ENCODE data around the gene SLCO2B1.

DNA sequence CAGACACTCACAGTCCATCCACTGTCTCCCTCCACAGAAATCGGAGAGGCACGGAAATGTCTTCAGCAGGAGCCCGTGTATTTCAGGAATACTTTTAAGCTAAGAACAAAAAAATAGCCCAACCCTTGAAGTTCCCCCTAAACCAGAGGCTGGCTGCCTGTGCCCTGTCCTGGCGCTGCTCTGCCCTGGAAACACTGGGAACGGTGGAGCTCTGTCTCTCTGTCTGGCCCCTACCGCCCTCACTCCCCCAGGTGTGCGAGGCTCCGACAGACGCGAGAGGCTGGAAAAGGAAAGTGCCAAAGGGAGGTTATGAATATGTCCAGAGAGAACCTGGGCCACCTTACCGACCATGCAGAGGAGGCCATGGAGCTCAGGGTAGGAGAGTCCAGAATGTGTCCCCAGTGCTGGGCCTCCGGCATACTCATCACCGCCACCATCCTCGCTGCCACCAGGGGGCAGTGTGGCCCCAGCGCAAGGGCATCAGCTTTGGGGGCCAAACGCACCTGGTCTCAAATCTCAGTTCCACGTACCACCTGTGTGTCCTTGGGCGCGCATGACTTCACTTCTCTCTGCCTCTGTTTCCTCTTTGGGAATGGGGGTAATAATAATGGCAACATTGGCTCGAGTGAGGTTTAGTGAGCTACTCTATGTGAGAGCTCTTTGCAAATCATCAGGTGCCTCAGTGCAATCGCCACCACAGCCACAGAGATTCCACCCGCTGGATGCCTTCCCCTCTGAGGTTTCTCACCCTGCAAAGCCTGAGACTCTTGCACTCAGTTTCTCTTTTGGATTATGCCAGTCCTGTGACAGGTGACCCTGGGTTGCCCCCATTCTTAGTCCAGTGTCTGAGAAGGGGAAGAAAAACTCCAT is 10.4 kb upstream of the SLCO2B1 start:
- TF ChIP-seq POLR2A (IDR thresholded peaks at IDR 0.05) = no peak
- TF ChIP-seq, protein P1, sequence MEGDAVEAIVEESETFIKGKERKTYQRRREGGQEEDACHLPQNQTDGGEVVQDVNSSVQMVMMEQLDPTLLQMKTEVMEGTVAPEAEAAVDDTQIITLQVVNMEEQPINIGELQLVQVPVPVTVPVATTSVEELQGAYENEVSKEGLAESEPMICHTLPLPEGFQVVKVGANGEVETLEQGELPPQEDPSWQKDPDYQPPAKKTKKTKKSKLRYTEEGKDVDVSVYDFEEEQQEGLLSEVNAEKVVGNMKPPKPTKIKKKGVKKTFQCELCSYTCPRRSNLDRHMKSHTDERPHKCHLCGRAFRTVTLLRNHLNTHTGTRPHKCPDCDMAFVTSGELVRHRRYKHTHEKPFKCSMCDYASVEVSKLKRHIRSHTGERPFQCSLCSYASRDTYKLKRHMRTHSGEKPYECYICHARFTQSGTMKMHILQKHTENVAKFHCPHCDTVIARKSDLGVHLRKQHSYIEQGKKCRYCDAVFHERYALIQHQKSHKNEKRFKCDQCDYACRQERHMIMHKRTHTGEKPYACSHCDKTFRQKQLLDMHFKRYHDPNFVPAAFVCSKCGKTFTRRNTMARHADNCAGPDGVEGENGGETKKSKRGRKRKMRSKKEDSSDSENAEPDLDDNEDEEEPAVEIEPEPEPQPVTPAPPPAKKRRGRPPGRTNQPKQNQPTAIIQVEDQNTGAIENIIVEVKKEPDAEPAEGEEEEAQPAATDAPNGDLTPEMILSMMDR (IDR thresholded peaks at IDR 0.05) = peak; percentile 89 to 98 (median 98)

All from right lobe of liver (tissue), 4 donors.